ENCODE data around the gene NFE2L3. TPM values are rescaled to one million over a fixed set of nuclear protein-coding genes. Genes with fewer than 3 reads are reported as not detected.
"Not testable (repeated sequence)": the region's sequence is repeated elsewhere in the genome, so short reads cannot be mapped to it uniquely, and the experiment has no call there.

The NFE2L3 gene
- total RNA-seq, 4 donors from 2014 or later = 37.9 to 59.1 (median 45.0) TPM

GRCh38 chr7:26143298-26144048 lies 8.5 kb upstream of the NFE2L3 start:
- TF ChIP-seq, protein P1, sequence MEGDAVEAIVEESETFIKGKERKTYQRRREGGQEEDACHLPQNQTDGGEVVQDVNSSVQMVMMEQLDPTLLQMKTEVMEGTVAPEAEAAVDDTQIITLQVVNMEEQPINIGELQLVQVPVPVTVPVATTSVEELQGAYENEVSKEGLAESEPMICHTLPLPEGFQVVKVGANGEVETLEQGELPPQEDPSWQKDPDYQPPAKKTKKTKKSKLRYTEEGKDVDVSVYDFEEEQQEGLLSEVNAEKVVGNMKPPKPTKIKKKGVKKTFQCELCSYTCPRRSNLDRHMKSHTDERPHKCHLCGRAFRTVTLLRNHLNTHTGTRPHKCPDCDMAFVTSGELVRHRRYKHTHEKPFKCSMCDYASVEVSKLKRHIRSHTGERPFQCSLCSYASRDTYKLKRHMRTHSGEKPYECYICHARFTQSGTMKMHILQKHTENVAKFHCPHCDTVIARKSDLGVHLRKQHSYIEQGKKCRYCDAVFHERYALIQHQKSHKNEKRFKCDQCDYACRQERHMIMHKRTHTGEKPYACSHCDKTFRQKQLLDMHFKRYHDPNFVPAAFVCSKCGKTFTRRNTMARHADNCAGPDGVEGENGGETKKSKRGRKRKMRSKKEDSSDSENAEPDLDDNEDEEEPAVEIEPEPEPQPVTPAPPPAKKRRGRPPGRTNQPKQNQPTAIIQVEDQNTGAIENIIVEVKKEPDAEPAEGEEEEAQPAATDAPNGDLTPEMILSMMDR (IDR thresholded peaks at IDR 0.05) = no peak
- no peak for TF ChIP-seq POLR2A (IDR thresholded peaks at IDR 0.05)
- DNase-seq (ENCODE audit: low spot score in 2 of 2) = no peak
- intact Hi-C loops (cut with DNase I; ENCODE audit: low total_unique reads) = no loop called here
- WGBS, 2 donors = 38 to 41% methylated on average over 5 of the region's 5 CpGs
- H3K4me3 ChIP-seq (ENCODE audit: low read depth, poor library complexity, severe bottlenecking) = no peak overlapping the region

- intact Hi-C loops (cut with DNase I; ENCODE audit: low total_unique reads) = no loop called here
- no peak for DNase-seq (ENCODE audit: low spot score in 2 of 2)
- no peak overlapping the region for H3K4me3 ChIP-seq (ENCODE audit: low read depth, poor library complexity, severe bottlenecking)
- 78 to 79% methylated on average over 13 of the region's 13 CpGs for WGBS, 2 donors
- TF ChIP-seq, protein P1 (IDR thresholded peaks at IDR 0.05) = no peak
- no peak for TF ChIP-seq POLR2A (IDR thresholded peaks at IDR 0.05)
Measured at GRCh38 chr7:26144184-26145080, 7.6 kb upstream of the NFE2L3 start.

GRCh38 chr7:26145238-26145637 lies 6.8 kb upstream of the NFE2L3 start:
- no peak for TF ChIP-seq POLR2A (IDR thresholded peaks at IDR 0.05)
- TF ChIP-seq, protein P1 (IDR thresholded peaks at IDR 0.05) = no peak
- H3K4me3 ChIP-seq (ENCODE audit: low read depth, poor library complexity, severe bottlenecking) = no peak overlapping the region
- peak in 1 of 2 donors; percentile 74 for DNase-seq (ENCODE audit: low spot score in 2 of 2)
- intact Hi-C loops (cut with DNase I; ENCODE audit: low total_unique reads) = no loop called here
- WGBS, 2 donors = 85 to 100% methylated on average over 4 of the region's 4 CpGs

DNA sequence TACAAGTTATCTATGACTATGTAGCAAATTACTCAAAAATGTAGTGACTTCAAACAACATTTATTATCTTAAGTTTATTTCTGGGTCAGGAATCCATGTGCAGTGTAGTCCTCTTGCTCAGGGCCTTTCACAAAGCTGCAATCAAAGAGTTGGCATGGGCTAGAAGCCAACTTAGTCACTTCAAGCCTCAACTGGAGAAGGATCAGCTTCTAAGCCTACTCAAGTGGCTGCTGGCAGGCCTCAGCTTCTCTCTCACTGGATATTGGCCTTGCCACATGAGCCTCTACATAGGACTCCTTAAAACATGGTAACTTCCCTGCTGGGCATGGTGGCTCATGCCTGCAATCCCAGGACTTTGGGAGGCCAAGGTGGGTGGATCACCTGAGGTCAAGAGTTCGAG lies 5.0 kb upstream of the NFE2L3 start:
- TF ChIP-seq, protein P1 (IDR thresholded peaks at IDR 0.05) = no peak
- no peak for TF ChIP-seq POLR2A (IDR thresholded peaks at IDR 0.05)
- 80 to 100% methylated on average over 1 of the region's 1 CpG for WGBS, 2 donors
- intact Hi-C loops (cut with DNase I; ENCODE audit: low total_unique reads) = no loop called here
- DNase-seq (ENCODE audit: low spot score in 2 of 2) = peak in 1 of 2 donors; percentile 42
- no peak overlapping the region for H3K4me3 ChIP-seq (ENCODE audit: low read depth, poor library complexity, severe bottlenecking)

GRCh38 chr7:26147646-26148306 lies 4.2 kb upstream of the NFE2L3 start:
- H3K4me3 ChIP-seq (ENCODE audit: low read depth, poor library complexity, severe bottlenecking); intact Hi-C loops (cut with DNase I; ENCODE audit: low total_unique reads): not testable (repeated sequence)
- DNase-seq (ENCODE audit: low spot score in 2 of 2) = peak in 1 of 2 donors; percentile 82
- WGBS, 2 donors = 93 to 95% methylated on average over 18 to 27 of the region's 43 CpGs

DNA sequence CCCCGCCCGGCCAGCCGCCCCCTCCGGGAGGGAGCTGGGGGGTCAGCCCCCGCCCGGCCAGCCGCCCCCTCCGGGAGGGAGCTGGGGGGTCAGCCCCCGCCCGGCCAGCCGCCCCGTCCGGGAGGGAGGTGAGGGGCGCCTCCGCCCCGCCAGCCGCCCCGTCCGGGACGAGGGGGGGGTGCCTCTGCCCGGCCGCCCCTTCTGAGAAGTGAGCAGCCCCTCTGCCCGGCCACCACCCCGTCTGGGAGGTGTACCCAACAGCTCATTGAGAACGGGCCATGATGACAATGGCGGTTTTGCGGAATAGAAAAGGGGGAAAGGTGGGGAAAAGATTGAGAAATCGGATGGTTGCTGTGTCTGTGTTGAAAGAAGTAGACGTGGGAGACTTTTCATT lies 3.7 kb upstream of the NFE2L3 start:
- WGBS, 2 donors = 91 to 93% methylated on average over 13 to 15 of the region's 29 CpGs
- intact Hi-C loops (cut with DNase I; ENCODE audit: low total_unique reads); H3K4me3 ChIP-seq (ENCODE audit: low read depth, poor library complexity, severe bottlenecking): not testable (repeated sequence)
- DNase-seq (ENCODE audit: low spot score in 2 of 2) = peak in 1 of 2 donors; percentile 61
